ENCODE data around the gene GSKIP.
A peak's percentile ranks its signal among the peaks of the same experiment; 100 is the strongest.

- TF ChIP-seq EP300 (IDR thresholded peaks at IDR 0.05) = no peak
- peak; percentile 62 for TF ChIP-seq POLR2AphosphoS5 (IDR thresholded peaks at IDR 0.05)
- no peak for TF ChIP-seq POLR2A (IDR thresholded peaks at IDR 0.05)
- no peak for TF ChIP-seq CTCF (IDR thresholded peaks at IDR 0.05)
Observed at GRCh38 chr14:96391293-96392118, 28.2 kb downstream of the GSKIP start.
